Activated T-cell treated with anti-CD3 and anti-CD28 coated beads for 24 hours (primary cell): ENCODE results near the gene P2RX5.
A peak's percentile ranks its signal among the peaks of the same experiment; 100 is the strongest.
"Not testable (repeated sequence)": the region's sequence is repeated elsewhere in the genome, so short reads cannot be mapped to it uniquely, and the experiment has no call there.

Source experiments
- DNase-seq: peaks from one replicate; pipeline ENCODE4 v3.0.0-alpha.2; 2020; ENCODE audit warnings: low read depth

The P2RX5 gene

GRCh38 chr17:3712811-3713463, 17.0 kb upstream of the P2RX5 start:
- no peak for DNase-seq

DNA sequence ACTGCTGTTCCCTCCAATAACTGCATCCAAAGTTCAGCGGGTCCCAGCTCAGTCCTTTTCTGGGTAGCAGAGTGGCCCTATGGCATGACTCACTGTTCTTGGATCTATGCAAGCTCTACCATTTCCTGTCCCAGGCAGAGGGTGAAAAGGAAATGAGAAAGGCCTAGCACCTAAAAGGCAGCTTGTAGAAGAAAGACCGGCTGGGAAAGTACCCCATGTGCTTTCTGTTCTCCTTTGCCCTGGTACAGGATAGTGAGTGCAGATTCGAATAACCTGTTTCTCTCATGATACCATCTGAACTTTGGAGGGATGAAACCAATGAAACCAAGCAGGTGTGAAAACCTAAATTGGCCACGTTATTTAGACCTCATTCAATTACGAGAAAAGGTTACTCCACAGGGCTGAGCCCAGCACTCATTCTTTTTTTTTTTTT, 15.0 kb upstream of the P2RX5 start:
- peak; percentile 70 for DNase-seq

DNA sequence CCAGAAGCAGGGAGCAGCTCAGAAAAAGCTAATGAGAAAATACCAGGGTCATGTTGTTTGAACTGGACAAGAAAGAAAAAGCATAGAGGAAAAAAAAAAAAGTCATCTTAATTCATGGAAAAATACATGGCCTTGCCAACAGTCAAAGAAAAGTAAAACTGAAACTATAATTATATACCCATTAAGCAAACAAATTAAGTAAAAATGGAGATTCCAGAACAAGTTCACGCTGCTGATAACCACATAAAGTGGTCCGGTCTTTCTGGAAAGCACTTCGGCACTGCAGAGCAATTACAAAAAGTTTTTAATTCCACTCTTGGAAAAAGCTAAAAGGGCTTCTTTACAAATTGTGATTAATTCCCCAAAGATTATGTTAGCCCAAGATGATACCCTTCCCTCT, 12.4 kb upstream of the P2RX5 start:
- DNase-seq = no peak

GRCh38 chr17:3705718-3705984, 9.7 kb upstream of the P2RX5 start:
- DNase-seq = not testable (repeated sequence)

DNA sequence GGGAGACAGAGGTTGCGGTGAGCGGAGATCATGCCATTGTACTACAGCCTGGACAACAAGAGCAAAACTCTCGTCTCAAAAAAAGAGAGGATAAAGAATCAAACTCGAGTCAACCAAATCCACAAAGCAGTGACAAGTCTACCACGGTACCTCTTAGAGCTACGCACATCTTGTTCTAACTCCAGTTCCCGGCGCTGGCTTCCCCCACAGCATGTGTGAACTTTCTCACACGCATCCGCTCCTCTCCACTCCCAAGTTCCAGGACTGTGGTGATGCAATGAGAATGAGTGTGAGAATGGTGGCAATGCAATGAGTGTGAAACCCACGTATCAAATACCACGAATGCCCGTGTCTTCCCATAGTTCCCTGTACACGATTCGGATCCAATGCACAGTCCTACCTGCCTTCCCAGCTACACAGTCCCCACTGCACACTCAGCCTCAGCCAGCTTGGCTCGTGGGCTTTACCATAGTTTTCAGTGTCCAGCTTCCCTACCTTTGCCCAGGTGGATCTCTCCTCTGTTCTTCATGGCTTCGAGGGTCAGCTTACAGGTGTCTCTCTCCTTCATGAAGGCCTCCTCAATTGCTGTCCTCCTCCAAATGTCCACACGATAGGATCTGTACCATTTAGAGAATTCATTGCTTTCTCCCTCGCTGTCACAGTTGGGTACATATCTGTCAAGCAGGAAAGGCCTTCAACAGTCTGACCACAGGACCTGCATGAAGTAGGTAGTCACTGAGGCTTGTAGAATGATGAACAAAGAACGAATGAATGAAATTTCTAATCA, 9.2 kb upstream of the P2RX5 start:
- DNase-seq = no peak

- not testable (repeated sequence) for DNase-seq
These were observed 6.1 kb upstream of the P2RX5 start for GRCh38 chr17:3702041-3702539.

GRCh38 chr17:3699951-3700350, 4.0 kb upstream of the P2RX5 start:
- DNase-seq = no peak

GRCh38 chr17:3698139-3698538, 2.2 kb upstream of the P2RX5 start:
- DNase-seq = no peak

- no peak for DNase-seq
These were observed 1.1 kb upstream of the P2RX5 start for GRCh38 chr17:3697103-3697476.

DNA sequence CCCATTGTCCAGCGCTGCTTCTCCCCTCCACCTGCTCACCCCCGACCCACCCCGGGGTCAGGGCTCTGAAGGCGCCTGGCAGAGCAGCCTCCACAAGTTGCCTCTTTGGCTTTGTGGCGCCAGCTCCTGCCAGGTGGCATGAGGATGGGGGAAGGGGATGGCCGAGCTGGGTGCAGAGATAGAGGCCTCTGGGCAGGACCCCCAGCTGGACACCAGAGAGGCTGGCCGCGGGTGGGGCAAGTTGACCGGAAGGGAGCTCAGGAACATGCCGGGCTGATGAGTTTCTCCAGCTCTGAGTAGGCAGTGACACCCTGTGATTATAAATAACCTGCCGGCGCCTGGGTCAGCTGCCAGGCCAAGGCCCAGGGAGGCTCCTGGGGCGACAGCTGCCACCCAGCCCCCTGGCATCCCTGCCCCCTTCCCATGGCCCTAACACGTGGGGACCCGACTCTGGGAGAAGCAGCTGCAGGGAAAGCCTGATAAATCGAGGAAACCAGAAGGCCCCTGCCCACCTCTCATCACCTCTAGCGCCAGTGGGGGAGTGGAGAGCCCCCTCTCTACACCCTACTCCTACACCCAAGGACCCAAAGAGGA, 729 bp downstream of the P2RX5 start:
- no peak for DNase-seq

DNA sequence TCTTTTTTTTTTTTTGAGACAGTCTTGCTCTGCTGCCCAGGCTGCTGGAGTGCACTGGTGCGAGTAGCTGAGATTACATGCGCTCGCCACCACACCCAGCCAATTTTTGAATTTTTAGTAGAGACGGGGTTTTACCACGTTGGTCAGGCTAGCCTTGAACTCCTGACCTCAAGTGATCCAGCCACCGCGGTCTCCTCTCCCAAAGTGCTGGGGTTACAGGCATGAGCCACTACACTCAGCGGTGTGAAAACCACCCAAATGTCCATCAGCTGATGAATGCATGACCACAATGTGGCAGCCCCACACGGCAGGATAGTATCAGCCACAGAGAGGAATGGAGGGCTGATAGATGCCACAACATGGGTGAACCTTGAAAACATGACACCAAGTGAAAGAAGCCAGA, 2.1 kb downstream of the P2RX5 start:
- no peak for DNase-seq

GRCh38 chr17:3693141-3693540, 2.8 kb downstream of the P2RX5 start:
- no peak for DNase-seq

GRCh38 chr17:3692346-3692745, 3.6 kb downstream of the P2RX5 start:
- no peak for DNase-seq

- DNase-seq = no peak
These were observed 4.3 kb downstream of the P2RX5 start for GRCh38 chr17:3691617-3692067.

GRCh38 chr17:3690094-3690715, 5.8 kb downstream of the P2RX5 start:
- no peak for DNase-seq

DNA sequence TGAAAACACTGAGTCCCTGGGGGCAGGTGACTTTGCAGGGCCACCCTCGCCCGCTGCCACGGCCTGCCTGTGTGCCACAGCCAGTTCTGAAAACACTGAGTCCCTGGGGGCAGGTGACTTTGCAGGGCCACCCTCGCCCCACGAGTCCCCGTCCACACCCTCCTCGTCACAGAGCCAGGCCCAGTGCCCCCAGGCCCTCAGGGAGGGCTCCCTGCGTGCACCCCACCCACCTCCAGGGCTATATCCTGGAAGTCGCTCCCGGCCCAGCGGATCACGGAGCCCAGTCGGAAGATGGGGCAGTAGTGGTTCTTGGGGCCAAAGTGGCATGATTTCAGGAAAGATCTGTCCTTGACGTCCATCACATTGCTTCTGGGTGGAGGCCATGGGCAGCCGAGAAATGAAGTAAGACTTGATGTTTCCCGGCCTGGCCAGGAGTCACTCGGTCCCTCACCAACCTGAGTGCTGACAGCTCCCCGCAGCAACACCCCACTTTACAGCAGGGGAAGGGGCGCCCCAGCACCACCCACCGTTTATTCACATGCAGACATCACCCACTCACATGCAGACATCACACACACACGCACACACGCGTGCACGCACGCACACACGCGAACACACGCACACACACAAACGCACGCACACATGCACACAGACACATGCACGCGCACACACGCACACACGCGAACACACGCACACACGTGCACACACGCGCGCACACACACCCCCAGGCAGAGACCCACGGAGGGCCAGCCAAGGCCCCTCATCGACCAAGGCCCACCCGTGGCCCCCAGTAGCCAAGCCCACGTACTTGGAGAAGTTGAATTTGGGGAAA, 6.5 kb downstream of the P2RX5 start:
- DNase-seq = no peak

DNA sequence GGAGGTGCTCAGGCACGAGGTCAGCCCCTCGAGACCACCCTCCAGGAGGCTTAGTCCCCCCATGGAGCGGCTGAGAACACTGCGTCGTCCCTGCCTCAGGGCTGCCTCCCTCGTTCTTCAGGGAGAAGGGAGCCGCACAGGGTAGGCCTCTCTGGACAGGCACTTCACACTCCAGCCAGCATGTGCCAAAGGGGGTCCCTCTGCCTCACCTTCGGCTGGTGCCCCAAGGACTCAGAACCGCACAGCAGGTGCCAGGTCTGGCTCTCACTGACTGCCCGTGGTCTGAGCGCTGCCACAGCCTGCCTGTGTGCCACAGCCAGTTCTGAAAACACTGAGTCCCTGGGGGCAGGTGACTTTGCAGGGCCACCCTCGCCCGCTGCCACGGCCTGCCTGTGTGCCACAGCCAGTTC, 7.1 kb downstream of the P2RX5 start:
- no peak for DNase-seq

DNA sequence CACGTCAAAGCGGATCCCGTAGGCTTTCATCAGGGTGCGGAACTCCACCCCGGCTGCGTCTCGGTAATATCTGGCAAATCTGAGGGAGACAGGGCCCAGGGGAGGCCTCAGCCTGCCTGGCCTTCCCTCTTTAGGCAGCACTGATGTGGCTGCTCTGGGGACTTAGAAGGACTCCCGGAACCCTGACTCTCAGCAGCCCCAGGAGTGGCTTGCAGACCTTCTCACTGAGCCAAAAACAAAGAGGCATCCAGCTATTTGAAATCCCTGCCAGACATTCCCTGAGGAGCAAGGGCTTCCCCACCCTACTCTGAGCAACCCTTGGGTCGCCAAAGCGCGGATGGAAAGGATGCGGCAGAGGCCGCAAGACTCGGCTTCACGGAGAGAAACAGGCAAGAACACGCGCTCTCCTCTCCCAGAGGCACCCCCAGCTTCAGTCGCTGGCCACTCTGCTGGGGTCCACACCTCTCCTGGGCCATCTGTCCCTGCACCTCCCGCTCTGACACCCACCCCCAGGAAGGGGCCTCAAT, 7.9 kb downstream of the P2RX5 start:
- no peak for DNase-seq

DNA sequence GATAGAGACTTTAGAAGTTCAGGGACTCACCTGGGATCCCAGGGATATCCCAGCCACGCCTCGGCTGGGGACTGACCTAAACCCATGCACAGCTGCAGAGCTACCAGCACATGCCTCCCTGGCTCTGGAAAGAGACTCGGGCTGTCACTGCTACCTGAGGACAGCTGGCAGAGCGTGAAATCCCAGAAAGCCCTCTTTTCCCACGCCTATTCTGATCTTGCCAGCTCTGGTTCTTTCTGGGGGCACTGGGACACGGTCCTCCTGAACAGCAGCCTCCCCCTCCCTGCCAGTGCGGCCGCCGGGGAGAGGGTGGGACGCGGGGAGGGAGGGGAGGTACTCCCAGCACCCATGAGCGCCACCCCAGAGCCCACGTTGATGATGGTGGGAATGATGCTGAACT, 10.8 kb downstream of the P2RX5 start:
- no peak for DNase-seq

DNA sequence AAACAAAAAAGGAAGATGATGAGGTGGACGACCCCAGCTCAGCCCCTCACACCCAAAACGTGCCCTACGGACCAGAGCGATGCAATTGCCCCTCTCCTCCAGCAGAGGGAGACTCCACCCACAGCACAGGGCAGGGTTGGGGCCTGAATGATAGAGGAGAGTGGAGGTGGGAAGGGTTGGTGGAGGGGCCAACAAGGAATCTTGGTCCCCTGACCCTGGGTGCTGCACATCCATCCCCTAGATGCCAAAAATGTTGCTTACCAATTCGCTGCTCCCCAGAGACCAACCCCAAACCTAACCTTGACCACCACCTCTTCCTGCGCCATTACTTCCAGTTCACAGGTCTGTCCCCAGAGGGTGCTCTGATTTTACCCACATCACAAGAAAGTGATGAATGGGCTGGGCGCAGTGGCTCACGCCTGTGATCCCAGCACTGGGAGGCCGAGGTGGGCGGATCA, 12.9 kb downstream of the P2RX5 start:
- DNase-seq = peak; percentile 49

GRCh38 chr17:3682033-3682432, 13.9 kb downstream of the P2RX5 start:
- DNase-seq = no peak

DNA sequence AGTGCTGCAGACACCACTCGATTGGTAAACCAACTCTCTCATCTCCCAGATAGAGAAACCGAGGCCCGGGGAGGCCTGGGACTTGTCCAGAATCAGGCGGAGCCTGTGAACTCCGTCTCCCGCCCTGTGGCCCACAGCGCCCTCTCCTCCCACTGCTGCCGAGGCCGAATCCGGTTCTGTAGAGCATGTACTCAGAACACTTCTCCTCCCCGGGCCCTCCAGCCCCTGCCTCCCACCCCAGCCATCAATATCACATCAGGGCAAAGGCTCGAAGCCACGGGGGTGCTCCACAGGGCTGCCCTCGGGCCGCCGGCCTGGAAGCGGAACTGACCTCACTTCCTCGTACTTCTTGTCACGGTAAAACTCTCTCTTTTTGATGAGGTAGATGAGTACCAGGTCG, 14.4 kb downstream of the P2RX5 start:
- no peak for DNase-seq
